Measurements from ENCODE around the gene DUSP8.

- TF ChIP-seq, protein P1, sequence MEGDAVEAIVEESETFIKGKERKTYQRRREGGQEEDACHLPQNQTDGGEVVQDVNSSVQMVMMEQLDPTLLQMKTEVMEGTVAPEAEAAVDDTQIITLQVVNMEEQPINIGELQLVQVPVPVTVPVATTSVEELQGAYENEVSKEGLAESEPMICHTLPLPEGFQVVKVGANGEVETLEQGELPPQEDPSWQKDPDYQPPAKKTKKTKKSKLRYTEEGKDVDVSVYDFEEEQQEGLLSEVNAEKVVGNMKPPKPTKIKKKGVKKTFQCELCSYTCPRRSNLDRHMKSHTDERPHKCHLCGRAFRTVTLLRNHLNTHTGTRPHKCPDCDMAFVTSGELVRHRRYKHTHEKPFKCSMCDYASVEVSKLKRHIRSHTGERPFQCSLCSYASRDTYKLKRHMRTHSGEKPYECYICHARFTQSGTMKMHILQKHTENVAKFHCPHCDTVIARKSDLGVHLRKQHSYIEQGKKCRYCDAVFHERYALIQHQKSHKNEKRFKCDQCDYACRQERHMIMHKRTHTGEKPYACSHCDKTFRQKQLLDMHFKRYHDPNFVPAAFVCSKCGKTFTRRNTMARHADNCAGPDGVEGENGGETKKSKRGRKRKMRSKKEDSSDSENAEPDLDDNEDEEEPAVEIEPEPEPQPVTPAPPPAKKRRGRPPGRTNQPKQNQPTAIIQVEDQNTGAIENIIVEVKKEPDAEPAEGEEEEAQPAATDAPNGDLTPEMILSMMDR (IDR thresholded peaks at IDR 0.05), result no peak
- no peak for TF ChIP-seq POLR2A (IDR thresholded peaks at IDR 0.05)
These were observed 31.6 kb upstream of the DUSP8 start for GRCh38 chr11:1603629-1604028.

Measured in Peyer's patch (tissue), 4 donors.